GM18907 (cell line): Measurements from ENCODE around the gene PALB2.
"Not testable (repeated sequence)": the region's sequence is repeated elsewhere in the genome, so short reads cannot be mapped to it uniquely, and the experiment has no call there.

Experiments used
- ATAC-seq: cut with Tn5 transposase; IDR thresholded peaks from one replicate; pipeline ENCODE4 v1.9.1; 2021; ENCODE audit warnings: mild to moderate bottlenecking, moderate library complexity; ENCODE audit not compliant: unreplicated experiment

PALB2 gene

GRCh38 chr16:23584186-23585076 is 56.7 kb downstream of the PALB2 start:
- ATAC-seq = no peak

DNA sequence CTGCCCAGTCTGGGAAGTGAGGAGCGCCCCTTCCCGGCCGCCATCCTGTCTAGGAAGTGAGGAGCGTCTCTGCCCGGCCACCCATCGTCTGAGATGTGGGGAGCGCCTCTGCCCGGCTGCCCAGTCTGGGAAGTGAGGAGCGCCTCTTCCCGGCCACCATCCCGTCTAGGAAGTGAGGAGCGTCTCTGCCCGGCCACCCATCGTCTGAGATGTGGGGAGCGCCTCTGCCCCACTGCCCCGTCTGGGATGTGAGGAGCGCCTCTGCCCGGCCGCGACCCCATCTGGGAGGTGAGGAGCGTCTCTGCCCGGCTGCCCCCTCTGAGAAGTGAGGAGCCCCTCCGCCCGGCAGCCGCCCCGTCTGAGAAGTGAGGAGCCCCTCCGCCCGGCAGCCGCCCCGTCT is 57.8 kb downstream of the PALB2 start:
- not testable (repeated sequence) for ATAC-seq

DNA sequence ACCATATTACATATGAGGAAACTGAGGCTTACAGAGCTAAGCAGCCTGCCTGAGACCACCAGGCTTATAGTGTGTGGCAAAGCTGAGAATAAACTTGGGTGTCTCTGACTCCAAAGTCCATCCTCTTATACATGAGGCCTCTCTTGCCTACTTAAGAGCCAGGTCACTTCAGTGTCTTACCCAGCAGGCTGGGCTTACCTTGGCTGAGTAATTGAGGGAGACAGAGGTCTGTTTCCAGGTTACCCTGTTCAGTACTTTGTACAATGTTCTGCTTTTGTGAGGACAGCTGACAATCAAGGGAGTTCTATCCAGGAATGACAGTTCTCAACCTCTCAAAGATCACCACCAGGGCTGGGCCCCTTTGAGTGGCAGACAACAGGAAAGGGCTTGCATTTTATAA is 59.3 kb downstream of the PALB2 start:
- ATAC-seq = no peak

GRCh38 chr16:23580391-23580790 is 60.7 kb downstream of the PALB2 start:
- no peak for ATAC-seq

GRCh38 chr16:23579371-23579770 is 61.7 kb downstream of the PALB2 start:
- ATAC-seq = no peak

- ATAC-seq = no peak
Observed at GRCh38 chr16:23578101-23578830, 62.8 kb downstream of the PALB2 start.

DNA sequence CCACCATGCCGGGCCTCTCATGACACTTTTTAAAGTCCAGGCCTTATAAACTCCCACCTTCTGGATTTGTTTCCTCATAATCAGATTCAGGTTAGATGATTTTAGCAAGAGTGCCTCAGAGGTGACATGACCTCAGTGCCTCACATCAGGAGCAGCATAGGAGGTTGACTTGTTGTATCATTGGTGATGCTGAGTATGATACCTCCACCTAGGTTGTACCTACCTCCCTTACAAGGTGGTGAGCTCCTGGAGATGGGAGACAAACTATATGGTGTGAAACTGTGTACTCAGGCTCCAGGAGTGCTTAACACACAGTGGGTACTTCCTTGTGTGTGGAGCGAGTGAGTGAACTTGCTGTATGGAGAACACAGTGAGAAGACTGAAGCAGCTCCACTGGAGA is 63.6 kb downstream of the PALB2 start:
- ATAC-seq = no peak

GRCh38 chr16:23575834-23576233 is 65.3 kb downstream of the PALB2 start:
- ATAC-seq = no peak

GRCh38 chr16:23573817-23574216 is 67.3 kb downstream of the PALB2 start:
- no peak for ATAC-seq

DNA sequence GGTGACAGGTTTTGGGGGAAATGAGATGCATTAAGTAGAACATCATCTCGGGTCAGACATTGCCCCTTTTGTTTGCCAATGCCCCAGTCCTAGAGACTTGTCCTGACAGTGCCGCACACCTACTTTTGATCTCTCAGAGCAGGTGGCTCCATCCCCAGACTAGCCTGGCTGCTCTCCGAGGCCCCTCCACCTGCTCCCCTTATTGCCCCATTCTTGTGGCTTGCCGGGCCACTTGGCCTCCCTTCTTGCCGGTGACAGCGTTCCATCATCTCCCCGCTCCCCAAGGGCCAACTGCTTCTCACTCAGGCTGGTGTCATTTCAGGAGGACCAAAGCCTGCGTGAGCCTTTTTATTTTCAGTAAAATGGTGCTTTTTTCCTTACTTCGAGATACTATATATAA is 68.7 kb downstream of the PALB2 start:
- no peak for ATAC-seq

- no peak for ATAC-seq
Observed at GRCh38 chr16:23571895-23572294, 69.2 kb downstream of the PALB2 start.

- ATAC-seq = no peak
Observed at GRCh38 chr16:23570992-23571632, 70.0 kb downstream of the PALB2 start.

DNA sequence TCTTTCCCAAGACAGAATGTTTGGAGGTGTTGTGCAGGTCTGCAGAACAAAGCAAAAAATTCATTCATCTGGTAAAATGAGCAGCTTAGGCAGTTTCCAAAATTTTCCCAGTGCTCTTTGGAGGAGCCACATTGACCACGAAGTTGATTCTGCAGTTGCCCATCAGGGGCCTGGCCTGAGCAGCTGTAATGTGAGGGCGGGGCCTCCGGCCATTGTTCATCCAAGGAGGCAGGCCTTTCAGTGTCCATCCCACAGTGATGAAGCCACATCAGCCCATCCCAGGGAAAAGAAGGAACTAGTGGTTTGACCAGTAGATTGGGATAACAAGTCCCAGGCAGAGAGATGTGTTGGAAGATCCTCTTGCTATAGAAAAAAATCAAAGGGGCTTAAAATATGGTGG is 73.5 kb downstream of the PALB2 start:
- no peak for ATAC-seq

DNA sequence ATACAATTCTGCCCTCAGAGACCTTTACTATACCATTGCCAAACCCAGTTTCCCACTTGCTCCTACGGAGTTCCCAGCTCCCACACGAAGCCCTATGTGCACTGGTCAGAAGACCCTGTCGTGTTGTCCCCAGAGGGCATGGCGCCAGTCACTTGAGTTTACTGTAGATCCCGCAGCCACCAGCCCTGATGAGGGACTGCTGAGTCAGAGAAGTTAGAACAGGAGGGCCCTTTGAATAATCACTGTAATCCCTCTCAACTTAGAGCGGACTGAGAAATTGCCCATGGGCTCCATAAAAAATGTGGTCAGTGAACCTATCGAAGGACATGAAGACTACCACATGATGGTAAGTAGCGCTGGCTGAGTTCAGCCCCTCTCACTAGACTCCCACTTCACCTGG is 74.4 kb downstream of the PALB2 start:
- no peak for ATAC-seq

GRCh38 chr16:23564575-23565363 is 76.3 kb downstream of the PALB2 start:
- no peak for ATAC-seq

DNA sequence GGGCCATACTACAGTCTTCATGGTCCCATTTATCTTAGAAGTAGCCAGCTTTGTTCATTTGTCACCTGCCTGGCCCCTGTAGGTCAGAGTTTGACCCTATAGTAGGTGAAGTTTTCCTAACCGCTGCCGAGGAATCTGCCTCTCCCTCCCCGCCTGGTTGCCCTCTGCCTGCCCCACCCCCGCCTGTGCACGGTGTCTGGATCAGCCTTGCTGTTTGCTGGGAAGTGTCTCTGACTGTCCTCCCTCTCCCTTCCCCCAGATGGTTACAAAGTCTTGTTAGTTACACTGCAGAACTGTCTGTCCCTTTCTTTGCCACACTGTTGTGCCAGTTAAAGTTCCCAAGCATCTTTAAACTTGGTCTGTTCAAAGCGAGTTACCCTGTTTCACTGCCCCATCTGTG is 77.9 kb downstream of the PALB2 start:
- no peak for ATAC-seq

DNA sequence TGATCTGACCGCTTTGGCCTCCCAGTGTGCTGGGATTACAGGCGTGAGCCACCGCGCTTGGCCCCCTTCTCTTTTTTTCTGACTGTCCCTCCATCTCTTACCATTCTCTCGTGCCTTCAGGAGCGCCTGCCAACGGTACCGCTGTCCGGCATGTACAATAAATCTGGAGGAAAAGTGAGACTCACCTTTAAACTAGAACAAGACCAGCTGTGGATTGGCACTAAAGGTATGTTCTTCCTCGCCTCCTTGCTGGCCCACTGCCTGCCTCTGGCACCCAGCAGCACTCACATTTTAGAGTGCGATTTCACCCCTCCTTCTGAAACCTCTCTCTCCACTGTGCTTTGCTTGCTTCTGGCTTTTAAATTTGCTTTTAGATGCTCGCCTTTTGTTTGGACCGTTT is 78.6 kb downstream of the PALB2 start:
- ATAC-seq = no peak

DNA sequence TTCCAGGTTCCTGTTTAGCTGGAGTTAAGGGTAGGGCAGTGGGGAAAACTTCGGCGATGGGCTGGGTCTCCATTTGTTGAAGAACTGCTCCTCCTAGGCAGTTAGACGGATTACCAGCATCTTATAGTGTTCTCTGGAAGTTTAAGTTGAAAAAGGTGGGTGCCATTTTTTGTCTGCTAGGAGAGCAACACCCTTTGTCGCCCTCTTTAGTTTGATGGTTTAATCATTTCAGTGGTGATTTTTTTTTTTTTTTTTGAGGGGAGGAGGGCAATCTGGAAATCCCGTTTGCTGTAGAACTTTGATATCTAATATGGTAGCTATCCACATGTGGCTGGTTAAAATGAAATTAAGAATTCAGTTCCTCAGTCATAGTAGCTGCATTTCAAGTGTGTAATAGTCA is 79.5 kb downstream of the PALB2 start:
- no peak for ATAC-seq

- peak; percentile 20 for ATAC-seq
Observed at GRCh38 chr16:23557779-23558702, 83.1 kb downstream of the PALB2 start.
